Measurements from ENCODE around the gene REEP5. TPM values are rescaled to one million over a fixed set of nuclear protein-coding genes. Genes with fewer than 3 reads are reported as not detected.

Gene REEP5
- total and polyA plus RNA-seq, 2 donors from 2014 or later: 132 to 157 TPM

GRCh38 chr5:112885001-112885400 is 37.0 kb downstream of the REEP5 start:
- TF ChIP-seq CTCF (IDR thresholded peaks at IDR 0.05; ENCODE audit: borderline replicate concordance, extremely low read depth, insufficient read depth): no peak
- DNase-seq (no peak), FAIRE-seq (no peak)
- Histone ChIP-seq H3K4me3 (ENCODE audit: low read length in 3 of 3) (no peak overlapping the region), H3K36me3 (ENCODE audit: control insufficient read depth in 2 of 3, insufficient read depth in 3 of 3, low read length in 3 of 3) (peaks cover 4 to 44% (median 26%) of the 10 kb centered on the region in 3 donors), H3K4me1 (ENCODE audit: control insufficient read depth in 2 of 3, insufficient read depth in 2 of 3, low read depth in 1 of 3, low read length in 3 of 3) (no peaks in the 10 kb centered on the region), H3K9ac (ENCODE audit: low read length in 3 of 3) (no peak overlapping the region), H3K27ac (ENCODE audit: low read depth in 2 of 2, low read length in 2 of 2) (no peak overlapping the region), H3K9me3 (ENCODE audit: control insufficient read depth in 2 of 3, insufficient read depth in 1 of 3, low read length in 3 of 3) (no peaks in the 10 kb centered on the region), H3K27me3 (ENCODE audit: control insufficient read depth, insufficient read depth, low read length) (no peaks in the 10 kb centered on the region)
- intact Hi-C loops (cut with DNase I): no loop called here

GRCh38 chr5:112883192-112883591 is 38.8 kb downstream of the REEP5 start:
- no peak for FAIRE-seq

GRCh38 chr5:112880219-112880964 is 41.6 kb downstream of the REEP5 start:
- peaks cover 2 to 30% (median 17%) of the 10 kb centered on the region in 3 donors for H3K36me3 ChIP-seq (ENCODE audit: control insufficient read depth in 2 of 3, insufficient read depth in 3 of 3, low read length in 3 of 3)
- H3K27ac ChIP-seq (ENCODE audit: low read depth in 2 of 2, low read length in 2 of 2): no peak overlapping the region
- no peaks in the 10 kb centered on the region for H3K9me3 ChIP-seq (ENCODE audit: control insufficient read depth in 2 of 3, insufficient read depth in 1 of 3, low read length in 3 of 3)
- intact Hi-C loops (cut with DNase I): no loop called here
- no peaks in the 10 kb centered on the region for H3K27me3 ChIP-seq (ENCODE audit: control insufficient read depth, insufficient read depth, low read length)
- H3K4me1 ChIP-seq (ENCODE audit: control insufficient read depth in 2 of 3, insufficient read depth in 2 of 3, low read depth in 1 of 3, low read length in 3 of 3): no peaks in the 10 kb centered on the region
- H3K9ac ChIP-seq (ENCODE audit: low read length in 3 of 3): no peak overlapping the region
- no peak for FAIRE-seq
- H3K4me3 ChIP-seq (ENCODE audit: low read length in 3 of 3): no peak overlapping the region
- peak in 1 of 5 donors; percentile 2 for DNase-seq
- TF ChIP-seq CTCF (IDR thresholded peaks at IDR 0.05; ENCODE audit: borderline replicate concordance, extremely low read depth, insufficient read depth): no peak

More at GRCh38 chr5:112883192-112883591, 38.8 kb downstream of the REEP5 start:
- H3K9ac ChIP-seq (ENCODE audit: low read length in 3 of 3): no peak overlapping the region
- no peaks in the 10 kb centered on the region for H3K4me1 ChIP-seq (ENCODE audit: control insufficient read depth in 2 of 3, insufficient read depth in 2 of 3, low read depth in 1 of 3, low read length in 3 of 3)
- H3K4me3 ChIP-seq (ENCODE audit: low read length in 3 of 3): no peak overlapping the region
- TF ChIP-seq CTCF (IDR thresholded peaks at IDR 0.05; ENCODE audit: borderline replicate concordance, extremely low read depth, insufficient read depth): no peak
- no peaks in the 10 kb centered on the region for H3K27me3 ChIP-seq (ENCODE audit: control insufficient read depth, insufficient read depth, low read length)
- H3K36me3 ChIP-seq (ENCODE audit: control insufficient read depth in 2 of 3, insufficient read depth in 3 of 3, low read length in 3 of 3): peaks cover 6 to 46% (median 29%) of the 10 kb centered on the region in 3 donors
- H3K9me3 ChIP-seq (ENCODE audit: control insufficient read depth in 2 of 3, insufficient read depth in 1 of 3, low read length in 3 of 3): no peaks in the 10 kb centered on the region
- DNase-seq: no peak
- H3K27ac ChIP-seq (ENCODE audit: low read depth in 2 of 2, low read length in 2 of 2): no peak overlapping the region
- intact Hi-C loops (cut with DNase I): no loop called here
